Stimulated activated CD8-positive, alpha-beta memory T cell treated with anti-CD3 and anti-CD28 coated beads, Interleukin-4, amount 100 ng/mL, for 4 hours (primary cell): ENCODE measurements around the gene ASB16.

ENCODE experiments used
- DNase-seq, 2 donors: peaks; one replicate each; pipeline ENCODE4 v3.0.0-alpha.2; 2020; ENCODE audit warnings: low read depth in 2 of 2, low spot score in 1 of 2

ASB16 gene

DNA sequence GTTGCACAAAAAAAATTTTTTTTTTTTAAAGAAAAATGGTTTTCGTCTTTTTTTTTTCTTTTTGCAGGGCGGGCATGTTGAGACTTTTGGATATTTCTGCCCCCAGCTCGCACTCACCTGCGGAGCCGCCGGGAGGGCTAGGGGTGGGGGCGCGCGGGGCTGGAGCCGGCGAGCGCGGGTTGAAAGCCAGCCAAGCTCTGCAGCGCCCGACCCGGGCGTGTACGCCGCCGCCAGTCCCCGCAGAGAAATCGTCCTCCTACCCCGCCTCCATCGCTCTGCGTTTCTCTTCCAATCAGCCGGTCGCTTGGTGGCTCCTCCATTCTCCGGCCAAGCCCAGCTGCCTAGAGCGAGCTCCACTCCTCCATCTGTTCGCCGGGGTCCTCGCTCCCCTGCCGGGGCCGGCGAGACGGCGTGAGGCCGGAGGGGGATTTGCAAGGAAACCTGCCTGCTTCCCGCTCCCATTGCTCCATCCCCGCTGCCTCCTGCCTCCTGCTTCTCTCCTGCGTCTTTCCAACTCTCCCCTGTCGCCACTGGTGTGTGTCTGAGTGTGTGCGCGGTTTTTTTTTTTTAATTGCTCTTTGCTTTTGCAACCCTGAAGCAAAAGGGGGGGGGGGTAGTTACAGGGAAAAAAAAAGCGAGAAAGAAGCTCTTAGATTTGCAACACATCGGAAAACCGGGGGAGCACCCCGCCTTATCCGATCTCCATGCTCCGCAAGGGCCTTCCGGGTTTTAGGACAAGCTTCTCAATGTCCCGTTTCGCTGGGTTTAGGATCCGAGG is 50.8 kb downstream of the ASB16 start:
- no peak for DNase-seq

DNA sequence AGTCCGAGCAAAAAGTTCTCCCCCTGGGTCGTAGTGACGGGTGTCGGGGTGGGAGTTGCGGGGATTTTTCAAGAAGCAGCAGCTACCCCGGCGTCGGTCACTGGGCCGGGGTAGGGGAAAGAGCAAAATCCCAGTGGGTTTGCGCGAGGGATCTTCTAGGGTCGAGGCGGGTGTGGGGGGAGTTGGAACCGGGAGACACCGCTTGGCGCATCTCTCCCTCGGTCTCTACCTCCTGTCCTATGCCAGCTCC is 51.3 kb downstream of the ASB16 start:
- no peak for DNase-seq

DNA sequence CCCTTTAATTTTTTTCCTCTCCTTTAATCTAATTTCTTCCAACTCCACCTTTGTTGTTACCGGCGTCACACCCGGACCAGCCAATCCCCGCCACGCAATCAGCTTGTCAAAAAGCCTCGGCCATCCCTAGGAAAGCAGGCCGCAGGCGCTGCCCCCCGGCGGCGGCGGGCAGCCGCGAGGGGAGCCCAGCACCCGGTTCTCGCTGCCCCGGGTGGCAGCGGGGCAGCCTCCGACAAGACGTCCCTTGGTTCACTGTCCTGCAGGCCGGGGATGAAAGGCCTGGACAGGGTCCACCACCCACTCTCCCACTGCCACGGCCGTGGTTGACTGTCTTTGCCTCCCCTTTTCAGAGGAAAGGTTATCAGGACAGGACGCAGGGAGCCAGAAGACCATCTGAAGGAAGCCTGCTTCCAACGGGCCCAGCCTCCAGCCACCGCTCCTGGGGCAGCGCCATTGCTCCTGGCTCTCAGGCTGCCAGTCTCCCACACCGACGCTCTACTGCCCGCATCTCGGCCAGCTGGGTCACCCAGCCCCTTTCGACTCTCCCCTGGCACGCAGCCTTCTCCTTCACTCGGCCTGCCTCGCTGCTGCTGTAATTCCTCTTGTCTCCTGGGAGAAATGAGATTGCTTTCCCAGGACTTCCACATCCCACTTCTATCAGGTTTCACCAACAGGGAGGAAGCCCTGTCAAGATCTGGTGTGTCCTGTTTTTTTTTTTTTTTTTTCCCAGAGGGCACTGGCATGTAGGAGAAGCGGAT is 51.8 kb downstream of the ASB16 start:
- no peak for DNase-seq

DNA sequence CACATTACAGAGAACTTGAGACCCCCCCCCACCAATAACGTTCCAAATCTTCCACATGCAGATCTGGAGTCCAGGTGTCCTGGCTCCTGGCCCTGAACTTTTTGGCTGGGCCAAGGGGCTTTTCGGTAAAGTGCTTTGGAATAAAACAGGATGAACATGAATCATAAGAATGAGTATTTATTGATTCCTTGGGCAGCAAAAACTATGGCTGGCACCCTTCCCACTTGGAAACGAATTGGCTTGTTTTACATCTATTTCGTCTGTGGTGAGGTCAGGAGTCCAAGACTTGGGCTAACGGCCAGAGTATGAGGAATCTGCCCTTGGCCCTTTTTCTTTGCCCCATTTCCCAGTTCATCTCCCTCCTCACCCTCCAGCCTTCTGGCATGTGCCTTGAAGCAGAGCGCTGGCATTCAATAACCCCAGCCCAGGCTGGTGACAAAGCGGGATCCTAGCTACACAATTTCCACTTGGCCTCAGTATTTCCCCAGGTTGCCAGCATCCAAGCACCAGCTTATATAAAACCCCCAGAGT is 53.1 kb downstream of the ASB16 start:
- DNase-seq = no peak
